ENCODE results near the gene ZFAND2B. TPM values are rescaled to one million over a fixed set of nuclear protein-coding genes. Genes with fewer than 3 reads are reported as not detected.
A peak's percentile ranks its signal among the peaks of the same experiment; 100 is the strongest.

ZFAND2B gene
- total and polyA plus RNA-seq, 3 experiments from 2014 or later, result 32.4 to 86.0 (median 36.8) TPM

DNA sequence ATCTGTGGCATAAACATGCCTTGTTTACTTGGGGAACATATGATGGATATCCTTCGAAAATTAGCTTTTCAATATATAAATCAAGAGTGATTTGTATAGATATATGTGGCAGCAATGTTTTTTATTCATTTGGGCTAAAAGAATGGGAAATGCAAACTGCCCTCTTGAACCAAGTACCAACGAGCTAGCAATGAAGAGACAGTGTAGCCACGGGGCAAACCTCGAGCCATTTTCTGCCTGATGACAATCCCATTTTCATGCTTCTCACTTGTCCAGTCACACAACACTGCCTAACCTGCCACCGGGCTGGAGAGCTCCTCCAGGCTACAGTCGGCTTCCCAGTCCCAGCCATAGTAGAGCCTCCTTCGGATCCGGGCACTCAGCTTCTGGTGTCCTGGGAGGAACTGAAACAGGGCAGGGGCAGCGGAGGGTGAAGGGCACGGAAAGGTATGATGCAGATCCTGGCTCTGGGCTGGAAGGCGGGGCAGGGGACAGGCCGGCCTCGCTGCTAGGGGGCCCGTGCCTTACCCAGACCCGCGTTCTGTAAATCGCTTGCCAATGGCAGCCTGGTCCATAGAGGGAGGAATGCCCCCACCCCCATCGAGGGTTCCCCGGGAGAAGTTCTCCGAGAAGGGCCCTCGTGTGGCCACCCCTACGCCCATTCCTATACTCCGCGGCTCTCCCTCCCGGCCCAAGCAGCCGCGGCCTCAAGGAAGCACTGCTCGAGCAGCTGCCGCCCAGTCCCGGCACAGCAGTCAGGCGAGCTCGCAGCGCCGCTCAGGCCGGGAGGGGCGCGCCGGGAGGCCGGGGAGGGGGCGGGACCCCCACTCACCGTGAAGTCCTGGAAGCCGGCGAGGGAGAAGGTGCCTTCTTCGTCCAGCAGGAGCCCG, 30.4 kb upstream of the ZFAND2B start:
- Histone ChIP-seq H3K4me3 (ENCODE audit: low read length) (peak overlapping the region; percentile 64), H3K27ac (ENCODE audit: low read depth, low read length) (peak overlapping the region; percentile 85), H3K36me3 (ENCODE audit: insufficient read depth, low read length) (peaks cover 27% of the 10 kb centered on the region), H3K9me3 (ENCODE audit: low read length) (no peaks in the 10 kb centered on the region), H3K4me1 (ENCODE audit: insufficient read depth, low read length) (peaks cover 43% of the 10 kb centered on the region), H3K27me3 (ENCODE audit: insufficient read depth, low read length, poor library complexity, severe bottlenecking) (no peaks in the 10 kb centered on the region)
- H3K27ac Mint-ChIP-seq, result peak overlapping the region; percentile 86 to 100 (median 94)
- CTCF ChIA-PET, result interaction anchor here (0.8 to 8.6 kb wide), 18 partner anchors 9 to 122 kb away, joined by 3 to 110 read pairs (median 4); partner anchors contain the start of genes ATG9A, DNAJB2, NHEJ1 and TUBA4B
- peak overlapping the region; percentile 85 to 98 (median 94) for H3K4me3 Mint-ChIP-seq
- H3K9me3 Mint-ChIP-seq, result no peaks in the 10 kb centered on the region
- DNase-seq, result peak in 2 of 5 donors; percentile 10 to 11
- H3K4me1 Mint-ChIP-seq, result peaks cover 54 to 81% (median 75%) of the 10 kb centered on the region in 3 donors
- H3K27me3 Mint-ChIP-seq, result peaks cover 0 to 2% of the 10 kb centered on the region in 2 donors
- POLR2A ChIA-PET, result interaction anchor here (0.5 to 4.6 kb wide), 24 partner anchors 10 to 213 kb away, joined by 3 to 88 read pairs (median 8); partner anchors contain the start of genes ANKZF1, ATG9A, DNAJB2 and DNPEP
- peaks cover 0 to 80% (median 7%) of the 10 kb centered on the region in 3 donors for H3K36me3 Mint-ChIP-seq

DNA sequence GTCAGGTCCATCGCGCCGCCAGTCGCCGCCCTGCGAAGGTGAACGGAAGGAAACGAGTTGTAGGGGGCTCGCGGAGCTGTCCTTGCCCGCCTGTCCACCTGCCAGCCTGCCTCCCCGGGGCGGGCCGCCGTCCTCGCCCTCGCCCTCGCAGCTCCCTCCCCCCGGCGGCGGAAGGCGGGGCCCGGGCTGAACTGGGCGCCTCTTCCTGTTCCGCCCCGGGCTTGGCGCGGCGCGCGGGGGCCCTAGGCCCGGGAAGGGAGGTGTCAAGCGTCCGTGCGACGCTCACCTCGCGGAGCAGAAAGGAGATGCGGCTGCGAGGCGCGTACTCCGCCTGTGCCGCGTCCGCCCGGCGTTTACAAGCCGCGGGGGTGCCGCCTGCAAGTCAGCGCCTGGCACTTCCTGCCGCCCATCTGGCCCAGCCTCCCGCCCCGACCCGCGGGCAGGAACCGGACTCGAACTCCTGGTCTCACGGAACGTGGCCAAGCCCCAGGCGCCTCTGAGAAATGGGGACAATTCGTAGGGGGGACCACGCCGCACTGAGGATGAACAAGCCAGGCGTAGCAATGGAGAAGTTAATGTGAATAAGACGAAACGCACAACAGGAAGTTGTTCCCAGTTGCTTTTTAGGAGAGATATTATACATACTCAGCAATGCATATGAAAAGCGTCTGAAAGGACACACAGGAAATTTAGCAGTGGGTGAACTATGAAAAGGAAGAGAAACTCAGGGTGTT, 29.6 kb upstream of the ZFAND2B start, which contains the start of gene CNPPD1:
Gene CNPPD1, minus strand, starts transcription at position 108 of the 734 bp plus-strand sequence. Its CDS starts 97 bp downstream, at position 11.
- H3K4me1 ChIP-seq (ENCODE audit: insufficient read depth, low read length), result peaks cover 50% of the 10 kb centered on the region
- Mint-ChIP-seq H3K4me3 (peak within 1 kb of the TSS; percentile 93 to 98 (median 94)), H3K4me1 (peaks cover 57 to 81% (median 75%) of the 10 kb centered on the region in 3 donors), H3K36me3 (peaks cover 0 to 80% (median 7%) of the 10 kb centered on the region in 3 donors), H3K27ac (peak within 1 kb of the TSS; percentile 96 to 100 (median 99)), H3K27me3 (peaks cover 0 to 2% of the 10 kb centered on the region in 2 donors), H3K9me3 (no peaks in the 10 kb centered on the region)
- CTCF ChIA-PET, result interaction anchor here (0.7 to 8.6 kb wide), 15 partner anchors 8 to 121 kb away, joined by 3 to 110 read pairs (median 5); partner anchors contain the start of genes DNAJB2, NHEJ1 and ZFAND2B
- POLR2A ChIA-PET, result interaction anchor here (0.5 to 4.6 kb wide), 27 partner anchors 9 to 947 kb away, joined by 3 to 88 read pairs (median 7); partner anchors contain the start of genes ANKZF1, ATG9A, DNAJB2 and DNPEP
- no peaks in the 10 kb centered on the region for H3K27me3 ChIP-seq (ENCODE audit: insufficient read depth, low read length, poor library complexity, severe bottlenecking)
- no peaks in the 10 kb centered on the region for H3K9me3 ChIP-seq (ENCODE audit: low read length)
- peak; percentile 84 to 93 (median 88) for DNase-seq
- peak within 1 kb of the TSS; percentile 85 for H3K27ac ChIP-seq (ENCODE audit: low read depth, low read length)
- H3K4me3 ChIP-seq (ENCODE audit: low read length), result peak within 1 kb of the TSS; percentile 64
- H3K36me3 ChIP-seq (ENCODE audit: insufficient read depth, low read length), result peaks cover 35% of the 10 kb centered on the region

DNA sequence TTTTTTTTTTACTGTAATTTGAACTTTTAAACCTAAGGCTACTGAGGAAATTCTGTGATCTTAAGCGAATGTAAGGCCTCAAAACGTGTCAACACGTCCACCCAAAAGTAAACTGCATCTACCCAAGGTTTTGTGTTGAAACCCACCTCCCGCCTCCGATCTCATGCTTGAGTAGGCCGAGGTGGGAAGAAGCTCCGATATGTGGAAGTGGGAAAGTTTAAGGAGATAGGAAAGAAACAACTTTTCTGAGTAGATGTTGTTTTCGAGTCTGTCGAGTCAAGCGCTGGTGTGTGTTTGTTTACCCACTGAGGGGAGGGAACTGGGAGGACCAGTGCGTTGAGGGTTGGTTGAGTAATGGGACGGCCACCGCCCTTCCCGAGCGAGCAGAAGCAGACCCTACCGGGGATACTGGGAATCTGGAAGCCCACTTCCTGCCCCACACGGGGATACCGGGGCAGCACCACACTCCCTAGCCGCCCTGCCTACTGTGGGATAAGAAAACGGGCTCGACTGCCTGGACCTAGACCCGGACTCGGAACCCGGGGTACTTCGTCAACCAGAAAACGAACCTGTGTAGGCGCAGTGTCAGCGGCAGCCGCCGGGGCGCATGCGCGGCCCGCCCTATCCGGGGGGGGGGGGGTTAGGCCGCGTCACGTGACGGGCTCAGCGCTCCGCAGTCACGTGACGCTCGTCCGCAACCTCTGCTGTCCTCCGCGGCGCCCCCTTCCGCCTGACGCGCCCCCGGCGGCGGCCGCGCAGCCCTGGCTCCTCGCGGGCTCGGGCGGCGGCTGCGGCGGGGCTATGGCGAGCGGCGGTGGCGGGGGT, 28.8 kb upstream of the ZFAND2B start, which contains the start of gene RETREG2:
Gene RETREG2, plus strand, starts transcription at position 724 of the 825 bp plus-strand sequence. Its CDS starts 78 bp downstream, at position 802.
- H3K4me3 ChIP-seq (ENCODE audit: low read length), result peak within 1 kb of the TSS; percentile 64
- peak; percentile 73 to 90 (median 85) for DNase-seq
- Mint-ChIP-seq H3K9me3 (no peaks in the 10 kb centered on the region), H3K4me1 (peaks cover 55 to 79% (median 75%) of the 10 kb centered on the region in 3 donors), H3K27me3 (no peaks in the 10 kb centered on the region), H3K27ac (peak within 1 kb of the TSS; percentile 95 to 100 (median 99)), H3K36me3 (peaks cover 0 to 79% (median 7%) of the 10 kb centered on the region in 3 donors), H3K4me3 (peak within 1 kb of the TSS; percentile 94 to 98 (median 96))
- ChIA-PET POLR2A (interaction anchor here (0.6 to 4.6 kb wide), 12 partner anchors 9 to 948 kb away, joined by 3 to 88 read pairs (median 4); partner anchors contain the start of genes ANKZF1, ATG9A, DNAJB2 and TUBA4A), CTCF (interaction anchor here (0.7 to 3.1 kb wide), 6 partner anchors 19 to 117 kb away, joined by 3 to 22 read pairs (median 6); partner anchors contain the start of genes DNAJB2, NHEJ1 and ZFAND2B)
- no peaks in the 10 kb centered on the region for H3K9me3 ChIP-seq (ENCODE audit: low read length)
- H3K27ac ChIP-seq (ENCODE audit: low read depth, low read length), result peak within 1 kb of the TSS; percentile 85
- H3K27me3 ChIP-seq (ENCODE audit: insufficient read depth, low read length, poor library complexity, severe bottlenecking), result no peaks in the 10 kb centered on the region
- peaks cover 54% of the 10 kb centered on the region for H3K4me1 ChIP-seq (ENCODE audit: insufficient read depth, low read length)
- H3K36me3 ChIP-seq (ENCODE audit: insufficient read depth, low read length), result peaks cover 42% of the 10 kb centered on the region

DNA sequence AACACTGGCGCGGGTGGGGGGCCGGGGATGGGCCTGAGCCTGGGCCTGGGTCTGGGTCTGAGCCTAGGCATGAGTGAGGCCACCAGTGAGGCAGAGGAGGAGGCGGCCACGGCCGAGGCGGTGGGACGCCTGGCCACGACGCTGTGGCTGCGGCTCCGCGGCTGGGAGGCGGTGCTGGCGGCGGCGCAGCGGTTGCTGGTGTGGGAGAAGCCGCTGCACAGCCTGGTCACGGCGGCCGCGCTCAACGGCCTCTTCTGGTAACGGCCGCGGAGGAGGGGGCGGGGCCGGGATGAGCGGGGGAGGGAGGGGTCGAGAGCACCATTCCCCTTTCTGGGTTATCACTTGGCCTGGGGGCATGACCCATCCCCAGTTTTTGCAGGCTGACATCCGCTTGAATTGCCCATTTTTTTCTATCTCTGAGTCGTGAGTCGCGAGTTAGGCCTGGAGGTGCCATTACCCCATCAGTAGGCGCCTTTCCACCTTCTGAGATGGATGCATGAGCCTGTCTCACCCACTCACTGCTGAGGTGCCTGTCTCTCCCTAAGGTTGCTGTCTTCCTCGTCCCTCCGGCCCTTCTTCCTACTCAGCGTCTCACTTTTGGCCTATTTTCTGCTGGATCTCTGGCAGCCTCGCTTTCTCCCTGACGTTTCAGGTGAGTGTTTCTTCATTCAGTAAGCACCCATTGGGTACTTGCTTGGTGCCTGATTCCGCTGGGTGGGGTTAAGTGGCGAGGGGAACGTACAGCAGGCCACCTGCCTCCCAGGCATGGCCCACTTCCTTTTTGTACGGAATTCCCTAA, 28.0 kb upstream of the ZFAND2B start:
- peaks cover 58 to 77% (median 73%) of the 10 kb centered on the region in 3 donors for H3K4me1 Mint-ChIP-seq

DNA sequence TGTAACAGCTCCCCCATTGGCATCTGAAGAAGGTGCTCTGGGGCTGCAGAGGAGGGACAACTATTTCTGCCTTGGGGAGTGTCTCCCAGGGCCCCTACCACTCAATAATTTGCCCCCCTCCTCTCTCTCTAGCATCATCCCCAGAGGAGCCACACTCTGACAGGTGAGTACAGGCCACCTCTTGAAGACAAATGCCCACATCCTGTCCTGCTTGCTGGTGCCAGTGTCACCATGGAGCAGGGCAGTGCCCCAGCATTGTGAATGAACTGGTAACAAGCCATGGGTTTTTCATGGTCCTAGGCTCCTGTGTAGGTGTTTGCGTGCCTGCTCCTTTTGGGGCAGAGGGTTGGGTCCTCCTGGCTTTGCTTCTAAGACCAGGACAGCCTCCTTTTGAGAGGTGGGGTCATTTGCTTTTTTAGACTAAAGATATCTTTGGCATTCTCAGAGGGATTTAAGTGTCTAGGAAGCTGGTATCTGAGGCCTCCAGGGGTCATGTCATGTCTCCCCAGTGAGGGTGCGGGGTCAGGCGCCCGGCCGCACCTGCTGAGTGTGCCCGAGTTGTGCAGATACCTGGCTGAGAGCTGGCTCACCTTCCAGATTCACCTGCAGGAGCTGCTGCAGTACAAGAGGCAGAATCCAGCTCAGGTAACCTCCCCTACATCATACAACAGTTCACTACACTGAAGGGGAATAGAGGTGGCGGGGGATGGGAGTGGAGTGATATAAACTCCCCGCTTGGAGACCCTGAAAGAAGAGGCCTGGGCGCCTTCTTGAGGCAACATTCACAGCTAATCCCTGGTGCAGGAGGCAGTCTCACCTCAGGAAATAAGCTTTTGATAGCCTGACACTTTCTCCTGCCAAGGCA, 26.7 kb upstream of the ZFAND2B start:
- H3K27ac Mint-ChIP-seq, result peak overlapping the region; percentile 86 to 100 (median 97)
- Histone ChIP-seq H3K4me1 (ENCODE audit: insufficient read depth, low read length) (peaks cover 46% of the 10 kb centered on the region), H3K36me3 (ENCODE audit: insufficient read depth, low read length) (peaks cover 42% of the 10 kb centered on the region)

More for the DNA sequence above, 28.0 kb upstream of the ZFAND2B start:
- Histone ChIP-seq H3K4me3 (ENCODE audit: low read length) (peak overlapping the region; percentile 64), H3K27ac (ENCODE audit: low read depth, low read length) (peak overlapping the region; percentile 85), H3K27me3 (ENCODE audit: insufficient read depth, low read length, poor library complexity, severe bottlenecking) (no peaks in the 10 kb centered on the region), H3K4me1 (ENCODE audit: insufficient read depth, low read length) (peaks cover 54% of the 10 kb centered on the region), H3K9me3 (ENCODE audit: low read length) (no peaks in the 10 kb centered on the region), H3K36me3 (ENCODE audit: insufficient read depth, low read length) (peaks cover 46% of the 10 kb centered on the region)
- Mint-ChIP-seq H3K36me3 (peaks cover 0 to 80% (median 7%) of the 10 kb centered on the region in 3 donors), H3K27ac (peak overlapping the region; percentile 79 to 100 (median 96)), H3K4me3 (peak overlapping the region; percentile 87 to 98 (median 96)), H3K9me3 (no peaks in the 10 kb centered on the region), H3K27me3 (no peaks in the 10 kb centered on the region)
- ChIA-PET CTCF (interaction anchor here (0.7 to 3.2 kb wide), 4 partner anchors 7 to 66 kb away, joined by 3 to 11 read pairs (median 6); partner anchors contain the start of gene ZFAND2B), POLR2A (interaction anchor here (1.0 to 3.1 kb wide), 3 partner anchors 28 to 101 kb away, joined by 3 to 16 read pairs (median 4); partner anchors contain the start of genes DNAJB2 and ZFAND2B)
- peak in 3 of 5 donors; percentile 40 to 51 (median 47) for DNase-seq

More for the DNA sequence above, 26.7 kb upstream of the ZFAND2B start:
- Histone ChIP-seq H3K27ac (ENCODE audit: low read depth, low read length) (no peak overlapping the region), H3K9me3 (ENCODE audit: low read length) (no peaks in the 10 kb centered on the region), H3K4me3 (ENCODE audit: low read length) (no peak overlapping the region), H3K27me3 (ENCODE audit: insufficient read depth, low read length, poor library complexity, severe bottlenecking) (no peaks in the 10 kb centered on the region)
- Mint-ChIP-seq H3K4me3 (peak overlapping the region; percentile 87 to 98 (median 96)), H3K36me3 (peaks cover 0 to 78% (median 3%) of the 10 kb centered on the region in 3 donors), H3K9me3 (no peaks in the 10 kb centered on the region), H3K27me3 (no peaks in the 10 kb centered on the region), H3K4me1 (peaks cover 50 to 70% (median 65%) of the 10 kb centered on the region in 3 donors)
- POLR2A ChIA-PET, result interaction anchor here (1.0 to 3.1 kb wide), 4 partner anchors 21 to 75 kb away, joined by 3 to 16 read pairs (median 4); partner anchors contain the start of genes TUBA4A and ZFAND2B
- DNase-seq, result no peak
- CTCF ChIA-PET, result interaction anchor here (0.7 to 4.0 kb wide), 10 partner anchors 8 to 119 kb away, joined by 3 to 17 read pairs (median 6); partner anchors contain the start of genes GLB1L, STK16 and ZFAND2B

Measured in CD8-positive, alpha-beta memory T cell (primary cell).